ENCODE data around the gene UNC45A.

UNC45A gene

DNA sequence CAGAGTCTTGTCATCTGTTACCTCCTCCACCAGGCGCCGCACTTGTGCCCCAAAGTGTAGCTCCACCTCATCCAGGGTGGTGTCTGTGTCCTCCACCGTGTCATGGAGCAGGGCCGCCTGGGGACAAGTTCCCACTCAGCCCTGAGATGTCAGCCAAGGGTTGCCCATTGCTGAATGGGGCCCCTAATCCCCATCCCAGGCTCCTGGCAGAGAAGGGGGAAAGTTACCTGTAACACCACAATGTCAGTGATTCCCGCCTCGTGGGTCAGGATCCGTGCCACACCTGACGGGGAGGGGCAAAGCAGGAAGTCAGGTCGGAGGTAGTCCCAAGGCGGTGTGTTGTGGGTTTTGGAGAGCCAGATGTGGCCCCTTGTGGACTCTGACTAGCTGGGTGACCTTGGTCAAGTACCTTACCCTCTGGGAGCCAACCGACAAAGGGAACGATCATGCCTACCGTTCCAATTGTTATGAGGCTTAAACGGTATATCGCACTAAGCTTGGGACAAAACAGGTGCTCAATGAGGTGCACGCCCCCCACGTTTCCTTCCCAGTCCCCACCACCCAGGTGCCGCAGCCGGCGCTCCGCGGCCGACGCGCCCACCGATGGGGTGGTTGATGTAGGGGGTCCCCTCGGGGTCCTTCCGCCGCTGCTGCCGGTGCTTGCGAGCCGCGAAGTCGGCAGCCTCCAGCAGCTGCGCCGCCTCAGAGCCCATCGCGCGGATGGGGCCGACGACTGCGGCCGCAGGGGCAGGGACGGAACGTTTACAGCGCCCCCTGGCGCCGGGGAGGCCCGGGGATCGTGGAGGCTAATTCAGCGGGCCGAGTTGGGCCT is 3.0 kb upstream of the UNC45A start, which contains the start of gene HDDC3:
HDDC3 (minus strand) TSS at position 722 of the 832 bp plus-strand sequence; CDS start at position 713, 9 bp downstream.
- no peaks in the 10 kb centered on the region for H3K9me3 ChIP-seq (ENCODE audit: control insufficient read depth, low read length)
- peaks cover 43% of the 10 kb centered on the region for H3K4me1 ChIP-seq (ENCODE audit: control insufficient read depth, insufficient read depth, low read length, poor library complexity, severe bottlenecking)

DNA sequence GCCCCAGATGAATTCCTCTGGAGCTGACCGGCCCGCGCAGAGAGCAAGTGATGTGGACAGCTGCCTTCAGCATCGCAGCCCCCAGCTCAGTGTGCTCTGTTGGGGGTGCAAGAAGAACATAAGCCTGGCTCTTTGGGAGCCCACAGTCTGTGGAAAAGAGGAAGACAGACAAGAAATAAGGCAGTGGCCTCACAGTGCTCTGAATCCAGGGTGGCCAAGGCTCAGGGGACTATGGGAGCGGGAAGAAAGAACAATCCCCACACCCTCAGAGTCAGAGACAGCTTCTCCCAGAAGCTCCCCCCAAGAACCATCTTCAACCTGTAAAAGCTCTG is 2.5 kb upstream of the UNC45A start:
- H3K4me3 ChIP-seq (ENCODE audit: insufficient read depth, low read depth, low read length, poor library complexity, severe bottlenecking): peak overlapping the region; percentile 74
- no peak for DNase-seq
- peak overlapping the region; percentile 83 for H3K27ac ChIP-seq (ENCODE audit: insufficient read depth, low read length, poor library complexity, severe bottlenecking)
- no peaks in the 10 kb centered on the region for H3K36me3 ChIP-seq (ENCODE audit: control insufficient read depth, insufficient read depth, low read length)
- no peaks in the 10 kb centered on the region for H3K9me3 ChIP-seq (ENCODE audit: control insufficient read depth, low read length)
- no peaks in the 10 kb centered on the region for H3K27me3 ChIP-seq (replicated peaks; ENCODE audit: control insufficient read depth, insufficient read depth, low read length, poor library complexity, severe bottlenecking)
- H3K4me1 ChIP-seq (ENCODE audit: control insufficient read depth, insufficient read depth, low read length, poor library complexity, severe bottlenecking): peaks cover 43% of the 10 kb centered on the region

More for the DNA sequence above, 3.0 kb upstream of the UNC45A start, which contains the start of gene HDDC3:
- peak; percentile 71 to 82 (median 76) for DNase-seq
- H3K27ac ChIP-seq (ENCODE audit: insufficient read depth, low read length, poor library complexity, severe bottlenecking): peak within 1 kb of the TSS; percentile 83
- H3K4me3 ChIP-seq (ENCODE audit: insufficient read depth, low read depth, low read length, poor library complexity, severe bottlenecking): peak within 1 kb of the TSS; percentile 74
- no peaks in the 10 kb centered on the region for H3K36me3 ChIP-seq (ENCODE audit: control insufficient read depth, insufficient read depth, low read length)
- no peaks in the 10 kb centered on the region for H3K27me3 ChIP-seq (replicated peaks; ENCODE audit: control insufficient read depth, insufficient read depth, low read length, poor library complexity, severe bottlenecking)

DNA sequence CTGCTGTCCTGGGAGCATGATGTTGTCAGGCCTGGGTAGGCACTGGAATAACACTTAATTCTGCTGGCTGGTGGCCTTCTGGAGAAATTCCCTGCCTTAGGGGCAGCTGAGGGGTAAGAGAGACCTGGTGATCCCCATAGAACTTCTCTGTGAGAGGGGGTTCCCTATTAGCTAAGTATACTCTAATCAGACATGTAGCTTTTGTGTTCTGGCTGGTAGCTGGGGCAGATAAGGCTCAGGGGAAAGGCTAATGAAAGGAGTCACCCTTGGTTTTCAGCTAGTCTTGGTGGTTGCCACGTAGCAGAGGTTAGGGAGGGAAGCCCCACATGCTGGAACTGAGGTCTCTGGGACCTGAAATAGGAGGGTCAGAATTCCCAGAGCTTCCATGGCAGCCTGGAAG is 1.8 kb upstream of the UNC45A start:
- Histone ChIP-seq H3K27ac (ENCODE audit: insufficient read depth, low read length, poor library complexity, severe bottlenecking) (no peak overlapping the region), H3K9me3 (ENCODE audit: control insufficient read depth, low read length) (no peaks in the 10 kb centered on the region), H3K27me3 (replicated peaks; ENCODE audit: control insufficient read depth, insufficient read depth, low read length, poor library complexity, severe bottlenecking) (no peaks in the 10 kb centered on the region), H3K4me3 (ENCODE audit: insufficient read depth, low read depth, low read length, poor library complexity, severe bottlenecking) (no peak overlapping the region), H3K36me3 (ENCODE audit: control insufficient read depth, insufficient read depth, low read length) (peaks cover 2% of the 10 kb centered on the region), H3K4me1 (ENCODE audit: control insufficient read depth, insufficient read depth, low read length, poor library complexity, severe bottlenecking) (peaks cover 43% of the 10 kb centered on the region)
- no peak for DNase-seq

DNA sequence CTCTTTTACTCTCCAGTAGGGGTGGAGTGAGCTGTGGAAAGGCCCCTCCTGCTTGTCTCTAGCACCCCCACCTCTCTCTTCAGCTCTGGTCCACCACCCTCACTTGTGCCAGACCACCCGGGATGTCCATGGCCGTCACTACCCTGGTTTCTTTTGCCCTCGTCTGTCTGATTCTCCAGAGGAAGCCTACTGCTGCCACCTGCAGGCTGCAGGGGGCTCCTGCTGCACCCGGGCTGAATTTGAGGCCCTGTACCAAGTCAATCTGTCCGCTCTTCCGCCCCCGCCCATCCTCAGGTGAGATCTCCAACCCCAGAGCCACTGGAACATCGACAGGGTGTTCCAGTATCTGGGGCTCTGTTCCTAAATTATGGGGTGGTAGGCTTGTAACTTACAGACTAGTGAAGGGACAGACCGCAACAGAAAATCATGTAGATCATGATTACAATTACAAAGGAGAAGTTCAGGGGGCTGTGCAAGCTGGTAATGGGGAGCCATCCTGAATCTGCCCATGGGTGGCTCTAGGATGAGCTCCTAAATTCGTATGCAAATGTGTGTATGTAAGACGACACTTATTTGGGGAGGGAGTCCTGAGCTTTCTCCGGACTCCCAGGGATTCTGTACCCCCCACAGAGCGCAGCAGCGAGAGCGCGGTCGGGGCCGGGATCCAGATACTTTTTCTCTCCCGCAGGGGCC is 683 bp upstream of the UNC45A start:
- Histone ChIP-seq H3K9me3 (ENCODE audit: control insufficient read depth, low read length) (no peaks in the 10 kb centered on the region), H3K4me3 (ENCODE audit: insufficient read depth, low read depth, low read length, poor library complexity, severe bottlenecking) (peak overlapping the region; percentile 71), H3K27ac (ENCODE audit: insufficient read depth, low read length, poor library complexity, severe bottlenecking) (peak overlapping the region; percentile 79), H3K4me1 (ENCODE audit: control insufficient read depth, insufficient read depth, low read length, poor library complexity, severe bottlenecking) (peaks cover 43% of the 10 kb centered on the region), H3K27me3 (replicated peaks; ENCODE audit: control insufficient read depth, insufficient read depth, low read length, poor library complexity, severe bottlenecking) (no peaks in the 10 kb centered on the region), H3K36me3 (ENCODE audit: control insufficient read depth, insufficient read depth, low read length) (peaks cover 6% of the 10 kb centered on the region)
- peak; percentile 60 to 77 (median 71) for DNase-seq

DNA sequence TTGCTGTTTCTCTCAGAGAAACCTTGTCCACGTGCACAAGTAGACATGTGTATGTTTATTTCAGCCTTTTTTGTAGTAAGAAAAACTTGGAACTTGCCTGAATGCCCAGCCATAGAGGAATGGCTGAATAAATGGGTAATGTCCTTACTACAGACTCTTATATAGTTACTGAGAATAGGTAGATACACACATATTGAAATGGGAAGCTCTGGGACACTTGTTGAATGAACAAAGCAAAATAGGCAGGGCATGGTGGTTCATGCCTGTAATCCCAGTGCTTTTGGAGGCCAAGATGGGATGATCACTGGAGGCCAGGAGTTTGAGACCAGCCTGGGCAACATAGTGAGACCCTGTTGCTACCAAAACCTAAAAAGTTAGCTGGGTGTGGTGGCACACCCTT is 1.7 kb downstream of the UNC45A start:
- no peaks in the 10 kb centered on the region for H3K27me3 ChIP-seq (replicated peaks; ENCODE audit: control insufficient read depth, insufficient read depth, low read length, poor library complexity, severe bottlenecking)
- H3K27ac ChIP-seq (ENCODE audit: insufficient read depth, low read length, poor library complexity, severe bottlenecking): no peak overlapping the region
- H3K4me3 ChIP-seq (ENCODE audit: insufficient read depth, low read depth, low read length, poor library complexity, severe bottlenecking): no peak overlapping the region
- no peaks in the 10 kb centered on the region for H3K9me3 ChIP-seq (ENCODE audit: control insufficient read depth, low read length)
- H3K36me3 ChIP-seq (ENCODE audit: control insufficient read depth, insufficient read depth, low read length): peaks cover 30% of the 10 kb centered on the region
- no peak for DNase-seq
- H3K4me1 ChIP-seq (ENCODE audit: control insufficient read depth, insufficient read depth, low read length, poor library complexity, severe bottlenecking): peaks cover 27% of the 10 kb centered on the region

DNA sequence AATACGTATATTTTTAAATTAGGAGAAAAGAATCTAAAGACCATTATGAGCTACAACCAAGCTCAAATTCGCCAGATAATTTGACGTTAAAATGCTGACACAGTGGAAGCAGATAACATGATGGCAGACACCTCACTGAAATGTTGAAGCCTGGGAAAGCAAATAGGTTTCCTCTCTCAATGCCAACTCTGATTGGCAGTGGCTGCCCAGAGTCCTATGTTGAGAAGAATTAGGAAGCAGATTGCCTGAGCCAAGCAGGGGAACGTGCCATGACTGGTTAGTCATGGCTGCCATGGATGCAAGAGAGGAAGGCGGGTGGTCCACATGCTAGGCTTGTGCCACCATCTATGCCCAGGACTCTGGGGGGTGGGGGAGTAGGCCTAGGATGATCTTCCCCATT is 3.2 kb downstream of the UNC45A start:
- H3K27ac ChIP-seq (ENCODE audit: insufficient read depth, low read length, poor library complexity, severe bottlenecking): no peak overlapping the region
- no peak overlapping the region for H3K4me3 ChIP-seq (ENCODE audit: insufficient read depth, low read depth, low read length, poor library complexity, severe bottlenecking)
- H3K27me3 ChIP-seq (replicated peaks; ENCODE audit: control insufficient read depth, insufficient read depth, low read length, poor library complexity, severe bottlenecking): no peaks in the 10 kb centered on the region
- H3K9me3 ChIP-seq (ENCODE audit: control insufficient read depth, low read length): no peaks in the 10 kb centered on the region
- DNase-seq: no peak
- peaks cover 44% of the 10 kb centered on the region for H3K36me3 ChIP-seq (ENCODE audit: control insufficient read depth, insufficient read depth, low read length)
- peaks cover 22% of the 10 kb centered on the region for H3K4me1 ChIP-seq (ENCODE audit: control insufficient read depth, insufficient read depth, low read length, poor library complexity, severe bottlenecking)

DNA sequence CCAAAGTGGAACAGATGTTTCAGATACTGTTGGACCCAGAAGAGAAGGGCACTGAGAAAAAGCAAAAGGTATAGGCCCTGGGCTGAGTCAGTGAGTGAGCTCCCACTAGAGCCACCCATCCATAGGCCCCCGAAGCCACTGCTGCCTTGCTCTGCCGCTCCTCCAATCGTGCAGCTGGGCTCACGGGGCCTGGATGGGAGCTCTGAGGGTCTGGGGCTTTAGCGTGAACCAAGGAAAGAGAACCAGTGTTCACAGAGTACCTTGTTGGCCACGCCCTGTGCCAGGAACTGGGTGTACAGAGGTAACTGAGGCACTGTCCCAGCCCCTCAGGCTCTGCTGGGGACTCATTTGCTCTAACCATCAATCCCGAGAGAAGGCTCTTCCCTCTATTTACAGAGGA is 4.7 kb downstream of the UNC45A start:
- H3K36me3 ChIP-seq (ENCODE audit: control insufficient read depth, insufficient read depth, low read length): peaks cover 59% of the 10 kb centered on the region
- no peaks in the 10 kb centered on the region for H3K27me3 ChIP-seq (replicated peaks; ENCODE audit: control insufficient read depth, insufficient read depth, low read length, poor library complexity, severe bottlenecking)
- no peak overlapping the region for H3K4me3 ChIP-seq (ENCODE audit: insufficient read depth, low read depth, low read length, poor library complexity, severe bottlenecking)
- H3K27ac ChIP-seq (ENCODE audit: insufficient read depth, low read length, poor library complexity, severe bottlenecking): no peak overlapping the region
- H3K4me1 ChIP-seq (ENCODE audit: control insufficient read depth, insufficient read depth, low read length, poor library complexity, severe bottlenecking): peaks cover 11% of the 10 kb centered on the region
- H3K9me3 ChIP-seq (ENCODE audit: control insufficient read depth, low read length): no peaks in the 10 kb centered on the region
- no peak for DNase-seq

DNA sequence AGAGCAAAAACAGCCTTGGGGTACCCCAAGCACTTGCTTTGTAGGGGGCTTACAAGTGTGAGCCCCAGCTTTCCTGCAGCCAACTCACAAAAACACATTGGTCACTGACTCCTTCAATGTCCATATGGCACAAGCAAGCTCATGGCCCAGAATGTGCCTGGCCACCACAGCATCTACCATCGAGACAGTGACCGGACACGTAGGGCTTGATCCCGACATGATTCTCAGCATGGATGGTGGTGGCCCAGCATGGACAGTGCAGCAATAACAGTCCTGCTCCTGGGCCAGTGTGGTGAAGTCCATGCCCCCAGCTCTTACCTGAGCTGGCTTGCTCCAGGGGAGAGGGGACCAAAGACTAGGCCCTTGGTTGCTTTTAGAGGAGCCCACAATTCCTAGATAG is 6.0 kb downstream of the UNC45A start:
- no peak overlapping the region for H3K27ac ChIP-seq (ENCODE audit: insufficient read depth, low read length, poor library complexity, severe bottlenecking)
- H3K4me1 ChIP-seq (ENCODE audit: control insufficient read depth, insufficient read depth, low read length, poor library complexity, severe bottlenecking): peaks cover 3% of the 10 kb centered on the region
- DNase-seq: no peak
- peaks cover 64% of the 10 kb centered on the region for H3K36me3 ChIP-seq (ENCODE audit: control insufficient read depth, insufficient read depth, low read length)
- no peaks in the 10 kb centered on the region for H3K27me3 ChIP-seq (replicated peaks; ENCODE audit: control insufficient read depth, insufficient read depth, low read length, poor library complexity, severe bottlenecking)
- H3K4me3 ChIP-seq (ENCODE audit: insufficient read depth, low read depth, low read length, poor library complexity, severe bottlenecking): no peak overlapping the region
- no peaks in the 10 kb centered on the region for H3K9me3 ChIP-seq (ENCODE audit: control insufficient read depth, low read length)

DNA sequence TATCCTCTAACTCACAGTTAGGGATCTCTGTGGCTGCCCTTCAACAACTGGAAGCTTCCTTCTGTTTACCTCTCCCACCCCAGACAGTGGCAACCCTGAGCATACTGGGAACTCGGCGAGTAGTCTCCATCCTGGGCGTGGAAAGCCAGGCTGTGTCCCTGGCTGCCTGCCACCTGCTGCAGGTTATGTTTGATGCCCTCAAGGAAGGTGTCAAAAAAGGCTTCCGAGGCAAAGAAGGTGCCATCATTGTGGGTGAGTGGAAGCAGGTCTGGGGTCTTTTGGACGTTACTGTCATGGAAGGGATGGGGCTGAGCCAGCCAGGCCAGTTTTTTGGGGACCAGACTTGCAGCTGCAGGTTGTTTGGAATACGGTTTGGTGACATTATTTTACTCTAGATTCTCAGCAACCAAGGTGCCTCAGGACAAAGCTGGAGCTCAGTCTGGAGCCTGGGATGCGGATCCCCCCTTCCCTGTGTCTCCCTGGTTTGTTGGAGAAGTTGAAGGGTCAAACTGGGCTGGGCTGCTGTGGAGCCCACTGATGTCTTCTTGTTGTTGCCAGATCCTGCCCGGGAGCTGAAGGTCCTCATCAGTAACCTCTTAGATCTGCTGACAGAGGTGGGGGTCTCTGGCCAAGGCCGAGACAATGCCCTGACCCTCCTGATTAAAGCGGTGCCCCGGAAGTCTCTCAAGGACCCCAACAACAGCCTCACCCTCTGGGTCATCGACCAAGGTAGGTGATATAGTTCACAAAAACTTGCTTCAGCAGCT is 7.5 kb downstream of the UNC45A start:
- Histone ChIP-seq H3K4me3 (ENCODE audit: insufficient read depth, low read depth, low read length, poor library complexity, severe bottlenecking) (no peak overlapping the region), H3K36me3 (ENCODE audit: control insufficient read depth, insufficient read depth, low read length) (peaks cover 79% of the 10 kb centered on the region), H3K27ac (ENCODE audit: insufficient read depth, low read length, poor library complexity, severe bottlenecking) (no peak overlapping the region), H3K9me3 (ENCODE audit: control insufficient read depth, low read length) (no peaks in the 10 kb centered on the region), H3K27me3 (replicated peaks; ENCODE audit: control insufficient read depth, insufficient read depth, low read length, poor library complexity, severe bottlenecking) (no peaks in the 10 kb centered on the region), H3K4me1 (ENCODE audit: control insufficient read depth, insufficient read depth, low read length, poor library complexity, severe bottlenecking) (no peaks in the 10 kb centered on the region)
- no peak for DNase-seq
